IMR-90 (cell line): Measurements from ENCODE around the gene ARHGEF16. TPM values are rescaled to one million over a fixed set of nuclear protein-coding genes. Genes with fewer than 3 reads are reported as not detected.

Experiments
- ATAC-seq: fragments of 200-7000 bp; cut with Tn5 transposase; 2 replicates; pipeline ENCODE4 v1.9.1; 2020; ENCODE audit warnings: low read depth, mild to moderate bottlenecking, moderate library complexity
- BruUV-seq: library from RNA; stranded (reverse); fragments of 400-500 nt; replicated peaks from 2 replicates; lab custom pipeline; 2021; lab: Mats Ljungman, UMichigan
- CTCF ChIA-PET: fragments of 300-600 bp; formaldehyde crosslinking; extraction: SDS; loops from one replicate; lab custom pipeline; 2021; ENCODE audit warnings: antibody characterized with exemption; lab: Yijun Ruan, JAX
- POLR2A ChIA-PET: fragments of 300-600 bp; sonication (Branson Sonifier 250); formaldehyde crosslinking; loops from one replicate; lab custom pipeline; 2022; ENCODE audit warnings: antibody characterized with exemption; ENCODE audit not compliant: unreplicated experiment; lab: Charles Lee
- DNase-seq: peaks from one replicate; pipeline ENCODE4 v3.0.0; 2013
- H2AFZ ChIP-seq: replicated peaks from 2 replicates; pipeline ENCODE3; 2013; ENCODE audit warnings: low read length, mild to moderate bottlenecking; ENCODE audit not compliant: poor library complexity
- H2AK5ac ChIP-seq: 2 replicates; pipeline ENCODE4 v1.6.1; 2013; ENCODE audit warnings: low read depth, low read length, inconsistent platforms
- H2AK9ac ChIP-seq: replicated peaks from 2 replicates; pipeline ENCODE3; 2013; ENCODE audit warnings: mild to moderate bottlenecking, low read depth, low read length, moderate library complexity; ENCODE audit not compliant: poor library complexity
- H2BK120ac ChIP-seq: 2 replicates; pipeline ENCODE4 v1.6.1; 2013; ENCODE audit warnings: low read depth, low read length, inconsistent platforms
- H2BK15ac ChIP-seq: 3 replicates; pipeline ENCODE4 v1.6.1; 2013; ENCODE audit warnings: low read depth, low read length, inconsistent platforms
- H2BK20ac ChIP-seq: 2 replicates; pipeline ENCODE4 v1.6.1; 2013; ENCODE audit warnings: low read depth, mild to moderate bottlenecking, inconsistent platforms, low read length, moderate library complexity
- H2BK5ac ChIP-seq: 2 replicates; pipeline ENCODE4 v1.6.1; 2013; ENCODE audit warnings: mild to moderate bottlenecking, low read depth, low read length, inconsistent platforms; ENCODE audit not compliant: poor library complexity, severe bottlenecking
- H3K14ac ChIP-seq: replicated peaks from 2 replicates; pipeline ENCODE4 v1.6.1; 2013; ENCODE audit warnings: low read depth, low read length, inconsistent platforms
- H3K18ac ChIP-seq: 2 replicates; pipeline ENCODE4 v1.6.1; 2013; ENCODE audit warnings: low read depth, low read length, control low read depth
- H3K23ac ChIP-seq: 2 replicates; pipeline ENCODE4 v1.6.1; 2013; ENCODE audit warnings: low read depth, low read length, inconsistent platforms
- H3K27ac ChIP-seq: 2 replicates; pipeline ENCODE4 v1.5.1; 2013; ENCODE audit warnings: mild to moderate bottlenecking, control low read depth, low read length; ENCODE audit not compliant: insufficient read depth
- H3K27me3 ChIP-seq: 2 replicates; pipeline ENCODE4 v1.6.1; 2013; ENCODE audit warnings: low read length; ENCODE audit not compliant: control insufficient read depth, insufficient read depth
- H3K36me3 ChIP-seq: 2 replicates; pipeline ENCODE4 v1.6.1; 2013; ENCODE audit warnings: low read length, mixed read lengths; ENCODE audit not compliant: control insufficient read depth, insufficient read depth
- H3K4ac ChIP-seq: 2 replicates; pipeline ENCODE4 v1.6.1; 2013; ENCODE audit warnings: low read depth, low read length, inconsistent platforms
- H3K4me1 ChIP-seq: 2 replicates; pipeline ENCODE4 v1.6.1; 2013; ENCODE audit warnings: low read length, mixed read lengths; ENCODE audit not compliant: control insufficient read depth, insufficient read depth
- H3K4me2 ChIP-seq: 2 replicates; pipeline ENCODE4 v1.6.1; 2013; ENCODE audit warnings: low read depth, mild to moderate bottlenecking, control low read depth, low read length, moderate library complexity
- H3K4me3 ChIP-seq: 2 replicates; pipeline ENCODE4 v1.5.1; 2013; ENCODE audit warnings: low read depth, mild to moderate bottlenecking, control low read depth, low read length, moderate library complexity; ENCODE audit not compliant: insufficient read depth
- H3K56ac ChIP-seq: 2 replicates; pipeline ENCODE4 v1.6.1; 2013; ENCODE audit warnings: low read length, inconsistent platforms; ENCODE audit not compliant: insufficient read depth; ENCODE audit errors: extremely low read depth
- H3K79me1 ChIP-seq, 2 experiments: 2 replicates each; pipeline ENCODE4 v1.6.1; 2013; ENCODE audit warnings: low read length in 2 of 2, inconsistent platforms in 1 of 2, low read depth in 1 of 2
- H3K9ac ChIP-seq: 2 replicates; pipeline ENCODE4 v1.6.1; 2013; ENCODE audit warnings: low read depth, low read length, control low read depth
- H3K9me1 ChIP-seq: 2 replicates; pipeline ENCODE4 v1.6.1; 2013; ENCODE audit warnings: low read length, inconsistent platforms; ENCODE audit not compliant: insufficient read depth
- H3K9me3 ChIP-seq: 2 replicates; pipeline ENCODE4 v1.6.1; 2013; ENCODE audit warnings: low read length; ENCODE audit not compliant: control insufficient read depth, insufficient read depth
- H4K20me1 ChIP-seq: 2 replicates; pipeline ENCODE4 v1.6.1; 2013; ENCODE audit warnings: low read length, inconsistent platforms; ENCODE audit not compliant: insufficient read depth
- H4K5ac ChIP-seq: 2 replicates; pipeline ENCODE4 v1.6.1; 2013; ENCODE audit warnings: mild to moderate bottlenecking, low read depth, low read length, control low read depth
- H4K8ac ChIP-seq, 2 experiments: 2 replicates each; pipeline ENCODE4 v1.6.1; 2013; ENCODE audit warnings: low read depth in 2 of 2, low read length in 2 of 2, control low read depth in 1 of 2, inconsistent platforms in 1 of 2
- H4K91ac ChIP-seq: 2 replicates; pipeline ENCODE4 v1.6.1; 2013; ENCODE audit warnings: low read depth, low read length, inconsistent platforms; ENCODE audit not compliant: insufficient read depth
- CHD1 ChIP-seq: IDR thresholded peaks from 2 replicates; pipeline ENCODE4 v1.6.1; 2012; ENCODE audit warnings: low read depth, low read length, improper control_type of control experiment
- RCOR1 ChIP-seq: IDR thresholded peaks from 2 replicates; pipeline ENCODE4 v1.6.1; 2012; ENCODE audit warnings: mild to moderate bottlenecking, low read length, improper control_type of control experiment; ENCODE audit not compliant: insufficient replicate concordance
- RFX5 ChIP-seq: IDR thresholded peaks from 2 replicates; pipeline ENCODE4 v1.8.0; 2012; ENCODE audit warnings: low read depth, mild to moderate bottlenecking, low read length, moderate library complexity
- USF2 ChIP-seq: fragments of 150-350 bp; IDR thresholded peaks from 2 replicates; pipeline ENCODE4 v1.6.1; 2017; ENCODE audit warnings: mild to moderate bottlenecking, antibody characterized with exemption, low read length, low read depth
- WGBS, 2 experiments: methylation state at CpG; one replicate each; pipeline versions ENCODE4 v1.1.5 to v1.1.7; 2013; ENCODE audit warnings: missing lambda C conversion rate in 2 of 2; ENCODE audit not compliant: insufficient read length in 1 of 2; ENCODE audit errors: extremely low coverage in 2 of 2; 5-methylcytosine and 5-hydroxymethylcytosine counted together
- dilution Hi-C: fragments of 300-500 bp; cut with HindIII; formaldehyde crosslinking; loops from one replicate; pipeline ENCODE4 v1.14.3; 2018; ENCODE audit warnings: low sequenced_read_pairs; ENCODE audit not compliant: unreplicated experiment
- in situ Hi-C: fragments of 300-500 bp; cut with MboI; formaldehyde crosslinking; loops from 3 replicates; pipeline ENCODE4 v1.14.3; 2019; ENCODE audit warnings: low sequenced_read_pairs, inconsistent platforms, mixed read lengths
- intact Hi-C: fragments of 100-400 bp; cut with micrococcal nuclease; formaldehyde crosslinking; loops from 2 replicates; pipeline ENCODE4 v1.10.0; 2022
- polyA plus RNA-seq, 3 experiments: library from polyadenylated mRNA; depleted of rRNA; stranded (reverse); fragments of >200 nt; gene quantifications; 2 replicates each; pipeline ENCODE4 v1.2.3, GENCODE V29; 2012; ENCODE audit warnings: low replicate concordance in 1 of 3
- total RNA-seq: library from RNA; depleted of rRNA; stranded (reverse); fragments of >200 nt; gene quantifications from 2 replicates; pipeline ENCODE4 v1.2.3, GENCODE V29; 2012

Gene ARHGEF16
- total and polyA plus RNA-seq, 2 of the 4 experiments (the other 2 are of a cell fraction): 0.18 to 0.39 TPM

- no peak for TF ChIP-seq RFX5
Observed at GRCh38 chr1:3423896-3424611, 30.4 kb upstream of the ARHGEF16 start (continued).

- intact Hi-C loops (loop anchor here (2.0 kb wide), 1 partner anchor 871 kb away; no protein-coding TSS in a partner anchor), in situ Hi-C loops (no loop called here), dilution Hi-C loops (no loop called here)
- no peak overlapping the region for H3K56ac ChIP-seq
- DNase-seq (no peak), ATAC-seq (no peak)
- H3K9me3 ChIP-seq: no peaks in the 10 kb centered on the region
- H3K4me1 ChIP-seq: no peaks in the 10 kb centered on the region
- no peak overlapping the region for H3K27ac ChIP-seq
- 86% methylated on average over 16 of the region's 44 CpGs; no CpG with 5 or more reads in 1 of the 2 experiments for WGBS, 2 experiments
- H3K4me3 ChIP-seq: no peak overlapping the region
- H3K4ac ChIP-seq: no peak overlapping the region
- no peak overlapping the region for H2BK20ac ChIP-seq
- no peak overlapping the region for H2AFZ ChIP-seq
- no peak overlapping the region for H2AK9ac ChIP-seq
- H3K23ac ChIP-seq: no peak overlapping the region
- H3K4me2 ChIP-seq: no peak overlapping the region
- no TSS peak for BruUV-seq
- no peaks in the 10 kb centered on the region for H4K20me1 ChIP-seq
- TF ChIP-seq USF2: no peak
- no peak for TF ChIP-seq RCOR1
- TF ChIP-seq CHD1: no peak
- no peak overlapping the region for H2BK120ac ChIP-seq
- no peak overlapping the region for H2AK5ac ChIP-seq
- H3K14ac ChIP-seq: no peak overlapping the region
- no peak overlapping the region for H2BK15ac ChIP-seq
- no peak overlapping the region for H2BK5ac ChIP-seq
- no peak overlapping the region for H4K8ac ChIP-seq
- H4K5ac ChIP-seq: no peak overlapping the region
- ChIA-PET POLR2A (no interaction called here), CTCF (interaction anchor here (0.6 to 0.9 kb wide), 2 partner anchors 9 to 607 kb away, joined by 3 to 4 read pairs; no protein-coding TSS in a partner anchor)
- no peak overlapping the region for H3K18ac ChIP-seq
- no peaks in the 10 kb centered on the region for H3K9me1 ChIP-seq
- no peaks in the 10 kb centered on the region for H3K79me1 ChIP-seq
- no peak overlapping the region for H4K91ac ChIP-seq
- peaks cover 9% of the 10 kb centered on the region; the same call in 1 of the 2 replicates for H3K27me3 ChIP-seq
- H3K9ac ChIP-seq: no peak overlapping the region
- H3K36me3 ChIP-seq: no peaks in the 10 kb centered on the region
Observed at GRCh38 chr1:3425486-3426215, 28.8 kb upstream of the ARHGEF16 start.
